ENCODE results near the gene USF1. TPM values are rescaled to one million over a fixed set of nuclear protein-coding genes. Genes with fewer than 3 reads are reported as not detected.

USF1 gene
- total RNA-seq, 1 experiment from 2014 or later: 59.2 TPM

- H3K27ac ChIP-seq (ENCODE audit: insufficient read length, low read depth, low read length): no peak overlapping the region
- Mint-ChIP-seq H3K27ac (peak overlapping the region in 2 of 3 experiments; percentile 36 to 54; a peak in 2 of 7 replicates), H3K4me3 (no peak overlapping the region), H3K9me3 (no peaks in the 10 kb centered on the region), H3K27me3 (ENCODE audit: low read depth) (no peaks in the 10 kb centered on the region), H3K4me1 (peaks cover 28 to 41% of the 10 kb centered on the region in 2 experiments), H3K36me3 (ENCODE audit: insufficient read depth in 1 of 3, low read depth in 3 of 3) (peaks cover 5 to 30% (median 27%) of the 10 kb centered on the region in 3 experiments; a peak in 6 of 7 replicates)
- no peak overlapping the region for H3K4ac ChIP-seq (ENCODE audit: low read depth, low read length)
- no CpG with 5 or more reads among the region's 3 CpGs for WGBS (ENCODE audit: extremely low coverage, insufficient read length, low lambda C conversion rate)
- no peak overlapping the region for H2AFZ ChIP-seq (ENCODE audit: low read length)
- H2BK12ac ChIP-seq (ENCODE audit: insufficient read length, low read depth, low read length): no peak overlapping the region
- no peak for TF ChIP-seq CTCF (conservative IDR thresholded peaks at IDR 0.05)
- no peak overlapping the region for H2AK5ac ChIP-seq (ENCODE audit: insufficient read length, low read length)
- no peak for DNase-seq
- no peaks in the 10 kb centered on the region for H3K23me2 ChIP-seq (ENCODE audit: insufficient read length, low read depth, low read length, poor library complexity, severe bottlenecking)
- peaks cover 14% of the 10 kb centered on the region for H3K79me1 ChIP-seq (ENCODE audit: insufficient read depth, low read depth, low read length, poor library complexity, severe bottlenecking)
- no peaks in the 10 kb centered on the region for H3K27me3 ChIP-seq (ENCODE audit: insufficient read depth, low read length)
- no peak overlapping the region for H3T11ph ChIP-seq (ENCODE audit: low read length)
- no peak overlapping the region for H3K9ac ChIP-seq (ENCODE audit: extremely low read depth, insufficient read length, low read length)
- H2BK20ac ChIP-seq (ENCODE audit: low read depth, low read length, poor library complexity, severe bottlenecking): no peak overlapping the region
- H2BK120ac ChIP-seq (ENCODE audit: low read depth, low read length, poor library complexity, severe bottlenecking): no peak overlapping the region
- no peak overlapping the region for H4K91ac ChIP-seq (ENCODE audit: insufficient read length, low read depth, low read length)
- no peak overlapping the region for H4K5ac ChIP-seq (ENCODE audit: insufficient read length, low read depth, low read length)
- H3K14ac ChIP-seq (ENCODE audit: insufficient read depth, low read length): no peak overlapping the region
- no peak overlapping the region for H3K56ac ChIP-seq (ENCODE audit: insufficient read length, low read depth, low read length)
- H3K9me3 ChIP-seq (ENCODE audit: control insufficient read depth, low read depth, low read length): no peaks in the 10 kb centered on the region
- no peaks in the 10 kb centered on the region for H4K20me1 ChIP-seq (ENCODE audit: control insufficient read depth, insufficient read depth, insufficient read length)
- H3K4me1 ChIP-seq (ENCODE audit: insufficient read depth, low read length): peaks cover 15% of the 10 kb centered on the region
- no peak overlapping the region for H2BK5ac ChIP-seq (ENCODE audit: insufficient read length, low read length)
- H3K23ac ChIP-seq (ENCODE audit: insufficient read length, low read depth, low read length): no peak overlapping the region
- no peak overlapping the region for H3K18ac ChIP-seq (ENCODE audit: insufficient read length, low read depth, low read length)
- peaks cover 45% of the 10 kb centered on the region; the same call in 1 of the 2 replicates for H3K79me2 ChIP-seq (ENCODE audit: insufficient read depth, low read length)
- no peak overlapping the region for H4K8ac ChIP-seq (replicated peaks; ENCODE audit: insufficient read length, low read depth, low read length)
- no peak overlapping the region for H3K4me2 ChIP-seq (ENCODE audit: insufficient read depth, insufficient read length, low read length)
- no peak overlapping the region for H2BK15ac ChIP-seq (ENCODE audit: low read depth, low read length)
These were observed 33.4 kb downstream of the USF1 start for GRCh38 chr1:161012420-161012819.
